ENCODE results near the gene EBF3. TPM values are rescaled to one million over a fixed set of nuclear protein-coding genes. Genes with fewer than 3 reads are reported as not detected.

Gene EBF3
- total RNA-seq, 1 donor from 2014 or later = not detected

DNA sequence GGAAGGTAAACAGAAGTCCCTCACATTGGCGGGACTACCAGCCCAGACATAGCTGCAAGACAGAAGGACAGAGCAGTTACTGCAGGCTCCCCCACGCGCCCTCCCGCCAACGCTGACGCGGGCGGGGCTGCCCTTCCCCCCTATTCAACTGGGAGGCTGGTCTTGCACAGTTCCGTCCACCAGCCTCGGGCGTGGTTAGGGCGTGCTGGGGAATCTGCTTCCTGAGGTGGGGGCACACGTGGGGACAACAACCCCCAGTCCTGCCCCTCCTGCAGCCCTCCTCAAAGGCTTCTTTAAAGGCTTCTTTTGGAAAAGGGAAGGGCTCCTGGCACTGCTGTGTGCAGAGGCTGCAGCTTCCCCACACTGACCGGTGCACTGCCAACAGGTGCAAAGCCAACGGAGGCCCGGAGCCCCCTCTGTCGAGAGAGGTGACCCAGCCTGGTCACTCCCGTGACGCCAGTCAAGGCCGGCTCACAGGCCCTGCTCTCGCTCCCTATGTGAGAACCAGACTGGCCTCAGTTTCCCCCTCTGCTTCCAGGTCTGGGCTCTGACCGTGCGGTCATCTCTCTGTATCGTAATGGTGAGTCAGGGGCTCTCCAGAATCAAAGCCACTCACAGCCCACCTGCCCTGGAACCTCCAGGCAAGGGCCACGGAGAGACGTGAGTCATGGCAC lies 126.0 kb downstream of the EBF3 start:
- no peak overlapping the region for H3K4me3 ChIP-seq (ENCODE audit: low read depth, low read length)
- DNase-seq (ENCODE audit: low read depth) = no peak
- TF ChIP-seq, protein P1, sequence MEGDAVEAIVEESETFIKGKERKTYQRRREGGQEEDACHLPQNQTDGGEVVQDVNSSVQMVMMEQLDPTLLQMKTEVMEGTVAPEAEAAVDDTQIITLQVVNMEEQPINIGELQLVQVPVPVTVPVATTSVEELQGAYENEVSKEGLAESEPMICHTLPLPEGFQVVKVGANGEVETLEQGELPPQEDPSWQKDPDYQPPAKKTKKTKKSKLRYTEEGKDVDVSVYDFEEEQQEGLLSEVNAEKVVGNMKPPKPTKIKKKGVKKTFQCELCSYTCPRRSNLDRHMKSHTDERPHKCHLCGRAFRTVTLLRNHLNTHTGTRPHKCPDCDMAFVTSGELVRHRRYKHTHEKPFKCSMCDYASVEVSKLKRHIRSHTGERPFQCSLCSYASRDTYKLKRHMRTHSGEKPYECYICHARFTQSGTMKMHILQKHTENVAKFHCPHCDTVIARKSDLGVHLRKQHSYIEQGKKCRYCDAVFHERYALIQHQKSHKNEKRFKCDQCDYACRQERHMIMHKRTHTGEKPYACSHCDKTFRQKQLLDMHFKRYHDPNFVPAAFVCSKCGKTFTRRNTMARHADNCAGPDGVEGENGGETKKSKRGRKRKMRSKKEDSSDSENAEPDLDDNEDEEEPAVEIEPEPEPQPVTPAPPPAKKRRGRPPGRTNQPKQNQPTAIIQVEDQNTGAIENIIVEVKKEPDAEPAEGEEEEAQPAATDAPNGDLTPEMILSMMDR (conservative IDR thresholded peaks at IDR 0.05; ENCODE audit: low read depth, low read length) = no peak

DNA sequence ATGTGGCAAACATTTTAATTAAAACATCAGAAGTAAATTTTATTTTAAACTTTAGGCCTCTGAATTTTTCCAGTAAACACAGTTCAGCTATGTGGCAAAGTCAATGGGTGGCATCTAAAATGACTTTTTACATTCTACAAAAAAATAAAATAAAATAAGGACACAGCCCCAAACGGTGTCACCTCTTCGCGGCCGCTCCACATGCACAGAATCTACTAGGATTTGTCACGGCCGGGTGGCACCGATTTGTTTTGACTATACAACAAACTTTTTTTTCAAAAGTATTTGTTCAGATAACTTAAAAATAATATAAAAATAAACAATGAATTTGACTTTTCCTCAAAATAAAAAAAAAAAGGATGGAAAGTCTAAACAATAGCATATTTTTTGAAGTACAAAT lies 127.8 kb downstream of the EBF3 start:
- no peak for DNase-seq (ENCODE audit: low read depth)
- TF ChIP-seq, protein P1 (conservative IDR thresholded peaks at IDR 0.05; ENCODE audit: low read depth, low read length) = no peak
- H3K4me3 ChIP-seq (ENCODE audit: low read depth, low read length) = no peak overlapping the region

DNA sequence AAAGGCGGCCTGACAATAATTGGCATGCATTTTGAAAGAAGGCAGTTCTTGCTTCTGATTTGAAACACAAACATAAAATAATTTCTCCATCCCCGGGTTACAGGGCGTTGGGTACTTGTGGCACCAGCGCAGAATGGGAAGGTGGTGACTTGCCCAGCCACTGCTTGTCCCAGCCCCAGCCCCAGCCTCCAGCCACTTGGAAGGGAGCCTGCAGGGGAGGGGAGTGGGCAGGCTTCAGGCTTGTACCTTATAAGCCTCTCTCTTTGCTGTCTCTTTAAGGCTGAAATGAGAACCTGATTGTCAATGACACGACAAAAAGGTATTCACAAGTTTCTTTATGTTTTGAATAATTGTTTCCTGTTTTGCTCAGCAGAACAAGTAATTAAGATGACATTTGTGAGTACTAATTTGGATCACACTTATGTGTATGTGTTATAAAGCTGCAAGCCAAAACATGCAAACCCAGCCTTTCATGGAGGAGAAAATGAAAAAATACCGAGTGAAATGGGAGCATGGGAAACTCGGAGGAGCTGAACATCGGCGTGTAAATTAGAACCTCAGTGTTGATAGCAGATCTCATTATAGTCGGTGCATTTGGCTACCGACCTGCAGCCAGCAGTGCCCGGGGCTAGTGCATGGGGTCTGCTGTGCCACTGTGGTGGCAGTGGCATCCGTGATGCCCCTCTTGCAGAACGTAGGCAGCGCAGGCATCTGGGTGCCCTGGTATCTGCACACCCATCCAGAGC lies 129.9 kb downstream of the EBF3 start:
- no peak for DNase-seq (ENCODE audit: low read depth)
- TF ChIP-seq, protein P1 (conservative IDR thresholded peaks at IDR 0.05; ENCODE audit: low read depth, low read length) = no peak
- no peak overlapping the region for H3K4me3 ChIP-seq (ENCODE audit: low read depth, low read length)

DNA sequence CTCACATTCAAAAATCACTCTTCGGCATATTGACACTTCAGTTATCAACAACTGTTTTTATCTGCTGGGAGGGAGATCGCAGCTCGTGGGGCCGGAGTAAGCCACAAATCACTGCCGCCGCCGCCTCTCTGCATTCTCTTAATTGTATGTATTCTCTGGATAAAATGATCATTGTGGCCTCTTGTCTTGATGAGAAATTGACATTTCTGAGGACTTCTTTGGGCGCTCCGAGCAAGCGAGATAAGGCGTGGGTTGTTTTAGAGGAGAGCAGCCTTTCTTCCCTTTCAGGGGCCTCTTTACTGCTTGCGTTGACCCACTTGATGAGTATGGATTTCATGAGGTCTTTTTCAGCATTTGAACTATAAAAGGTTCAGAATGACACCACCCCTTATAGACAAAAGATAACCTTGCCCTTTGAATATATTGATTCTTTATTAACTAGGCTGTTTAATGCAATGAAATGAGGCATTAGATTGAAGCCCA lies 130.6 kb downstream of the EBF3 start:
- no peak overlapping the region for H3K4me3 ChIP-seq (ENCODE audit: low read depth, low read length)
- TF ChIP-seq, protein P1 (conservative IDR thresholded peaks at IDR 0.05; ENCODE audit: low read depth, low read length) = no peak
- DNase-seq (ENCODE audit: low read depth) = no peak

DNA sequence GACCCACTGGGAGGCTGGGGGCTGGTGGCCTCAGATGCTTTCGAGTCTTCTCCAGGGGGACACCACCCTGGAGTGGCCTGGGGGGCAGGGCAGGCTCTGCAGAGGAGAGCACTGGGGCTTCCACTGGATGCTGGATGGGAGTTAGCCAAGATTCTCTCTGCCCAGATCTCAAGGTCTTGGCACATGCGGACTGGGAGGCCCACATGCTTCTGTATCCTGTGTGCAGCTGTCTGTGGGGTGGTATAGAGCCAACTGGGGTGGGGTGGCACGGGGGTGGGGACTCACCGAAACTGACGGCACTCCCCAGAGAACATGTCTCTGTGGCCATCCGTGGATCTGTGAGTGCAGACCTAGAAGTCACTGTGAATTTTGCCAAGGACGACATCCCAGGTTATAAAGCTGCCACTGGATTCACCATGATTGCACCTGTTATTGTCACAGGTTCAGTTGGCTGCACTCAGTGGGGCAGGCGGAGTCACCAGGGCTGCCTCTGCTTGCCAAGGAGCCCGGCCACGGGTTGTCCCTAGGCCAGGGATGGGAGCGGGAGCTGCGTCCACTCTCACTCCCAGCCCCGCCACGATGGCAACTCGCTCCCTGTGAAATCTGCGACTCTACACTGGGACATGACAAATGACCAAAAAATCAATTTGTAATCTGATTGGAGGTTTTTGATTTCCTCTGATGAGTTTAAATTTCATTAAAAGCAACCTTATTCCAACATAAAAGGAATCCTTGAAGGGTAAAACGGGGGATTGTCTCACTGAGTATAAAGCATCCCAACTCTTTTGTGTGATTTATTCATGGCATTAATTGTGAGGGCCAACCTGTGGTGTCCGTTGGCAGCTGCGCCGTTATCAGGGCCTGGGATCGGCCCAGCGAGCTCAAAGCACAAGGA lies 131.3 kb downstream of the EBF3 start:
- no peak for DNase-seq (ENCODE audit: low read depth)
- TF ChIP-seq, protein P1 (conservative IDR thresholded peaks at IDR 0.05; ENCODE audit: low read depth, low read length) = no peak
- no peak overlapping the region for H3K4me3 ChIP-seq (ENCODE audit: low read depth, low read length)

DNA sequence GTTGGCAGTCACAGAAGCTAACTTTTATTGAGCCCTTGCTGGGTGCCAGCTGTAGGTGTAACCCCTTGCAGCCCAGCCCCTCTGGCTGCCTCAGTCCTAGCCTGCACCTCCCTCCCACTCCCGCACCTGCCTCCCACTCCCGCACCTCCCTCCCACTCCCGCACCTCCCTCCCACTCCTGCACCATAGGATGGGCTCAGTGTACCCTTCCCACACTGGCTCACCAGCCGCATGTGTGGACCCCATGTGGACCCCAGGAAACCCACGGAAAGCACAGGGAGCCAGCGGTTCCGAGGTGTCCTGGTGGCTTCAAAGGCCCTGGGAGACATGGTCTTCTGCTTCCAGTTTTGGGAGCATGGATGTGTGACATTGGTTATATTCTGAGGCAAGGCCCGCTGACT lies 132.9 kb downstream of the EBF3 start:
- TF ChIP-seq, protein P1 (conservative IDR thresholded peaks at IDR 0.05; ENCODE audit: low read depth, low read length) = no peak
- no peak for DNase-seq (ENCODE audit: low read depth)
- no peak overlapping the region for H3K4me3 ChIP-seq (ENCODE audit: low read depth, low read length)

All from epithelial cell of proximal tubule (primary cell).